CD4-positive, alpha-beta T cell treated with Interleukin-17A for 1 hour (primary cell): Measurements from ENCODE around the gene TDP1.

Source experiments
- DNase-seq: peaks from one replicate; pipeline ENCODE4 v3.0.0-alpha.2; 2020

TDP1 gene

DNA sequence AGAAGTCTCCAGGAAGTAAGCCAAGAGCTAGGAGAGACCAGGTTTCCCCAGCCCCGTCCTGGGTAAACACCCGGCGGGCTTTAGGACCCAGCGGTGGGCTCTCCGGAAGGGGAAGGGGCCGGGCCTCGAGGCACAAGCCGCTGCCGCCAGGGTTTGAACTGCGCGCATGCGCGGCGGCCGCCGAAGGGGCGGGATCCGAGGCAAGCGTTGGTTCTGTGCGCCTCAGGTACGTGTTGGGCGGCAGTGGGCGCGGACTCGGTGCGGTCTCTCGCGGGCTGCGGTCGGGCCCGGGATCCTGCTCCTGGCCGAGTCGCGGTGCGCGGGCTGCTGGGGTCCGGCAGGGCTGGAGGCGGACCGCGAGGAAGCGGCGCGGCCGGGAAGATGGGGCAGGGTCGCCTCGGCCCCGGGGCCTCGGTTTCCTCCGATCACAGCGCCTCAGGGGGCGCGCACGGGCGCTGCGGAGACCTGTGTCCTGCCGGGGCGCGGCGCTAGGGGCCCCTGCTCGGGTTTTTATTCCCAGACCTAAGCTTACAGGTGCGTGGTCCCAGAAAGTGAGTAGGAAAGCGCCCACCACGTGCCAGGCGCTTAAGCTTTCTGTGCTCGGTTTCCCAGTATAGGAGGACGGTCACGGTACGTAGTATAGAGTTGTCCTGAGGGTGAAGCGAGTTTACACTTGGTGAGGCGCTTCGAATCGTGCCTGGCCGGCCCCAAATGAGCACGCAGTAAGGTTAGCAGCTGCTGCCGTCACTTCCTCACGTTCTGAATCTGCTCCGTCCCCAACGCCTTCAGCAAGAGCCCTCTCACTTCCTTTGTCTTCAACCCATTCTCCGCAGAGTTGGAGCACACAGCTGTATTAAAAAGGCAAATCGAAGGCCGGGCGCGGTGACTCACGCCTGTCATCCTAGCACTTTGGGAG is at the start of gene TDP1:
Gene TDP1 (plus strand): TSS at position 183 of the 916 bp plus-strand sequence. CDS start 7,188 bp downstream, outside the sequence.
- DNase-seq: peak; percentile 97

GRCh38 chr14:89906000-89906399 is 49.7 kb upstream of the TDP1 start:
- no peak for DNase-seq

GRCh38 chr14:89907655-89908054 is 48.1 kb upstream of the TDP1 start:
- no peak for DNase-seq

DNA sequence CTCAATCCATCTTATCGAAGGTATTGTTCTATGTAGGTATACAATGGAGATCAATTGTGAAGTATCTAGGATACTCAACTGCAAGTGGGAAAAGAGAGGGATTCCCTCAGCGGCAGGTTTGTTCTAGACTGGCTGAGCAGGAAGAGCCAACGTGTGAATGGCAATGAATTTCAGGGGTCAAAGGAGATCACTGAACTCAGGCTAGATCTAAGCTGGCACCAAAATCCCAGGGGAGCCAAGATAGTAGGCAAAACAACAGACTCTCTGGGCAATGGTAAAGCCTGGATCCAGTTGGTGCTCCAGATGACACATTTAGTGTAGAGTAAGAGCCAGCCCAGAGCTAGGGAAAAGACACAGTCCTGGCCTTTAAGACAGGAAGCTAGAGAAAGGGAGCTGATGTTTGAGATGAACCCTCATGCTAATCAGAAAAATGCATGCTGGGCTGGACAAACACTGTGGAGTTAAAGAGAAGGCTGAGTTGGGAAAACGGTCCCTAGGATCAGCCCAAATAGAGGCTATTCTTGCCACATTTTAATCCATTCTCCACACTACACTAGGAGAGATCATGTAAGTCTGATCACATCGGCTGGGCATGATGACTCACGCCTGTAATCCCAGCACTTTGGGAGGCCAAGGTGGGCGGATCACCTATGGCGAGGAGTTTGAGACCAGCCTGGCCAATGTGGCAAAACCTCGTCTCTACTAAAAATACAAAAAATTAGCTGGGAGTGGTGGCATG is 46.8 kb upstream of the TDP1 start:
- DNase-seq: no peak

GRCh38 chr14:89909586-89909985 is 46.1 kb upstream of the TDP1 start:
- no peak for DNase-seq

GRCh38 chr14:89910691-89911009 is 45.1 kb upstream of the TDP1 start:
- DNase-seq: no peak

DNA sequence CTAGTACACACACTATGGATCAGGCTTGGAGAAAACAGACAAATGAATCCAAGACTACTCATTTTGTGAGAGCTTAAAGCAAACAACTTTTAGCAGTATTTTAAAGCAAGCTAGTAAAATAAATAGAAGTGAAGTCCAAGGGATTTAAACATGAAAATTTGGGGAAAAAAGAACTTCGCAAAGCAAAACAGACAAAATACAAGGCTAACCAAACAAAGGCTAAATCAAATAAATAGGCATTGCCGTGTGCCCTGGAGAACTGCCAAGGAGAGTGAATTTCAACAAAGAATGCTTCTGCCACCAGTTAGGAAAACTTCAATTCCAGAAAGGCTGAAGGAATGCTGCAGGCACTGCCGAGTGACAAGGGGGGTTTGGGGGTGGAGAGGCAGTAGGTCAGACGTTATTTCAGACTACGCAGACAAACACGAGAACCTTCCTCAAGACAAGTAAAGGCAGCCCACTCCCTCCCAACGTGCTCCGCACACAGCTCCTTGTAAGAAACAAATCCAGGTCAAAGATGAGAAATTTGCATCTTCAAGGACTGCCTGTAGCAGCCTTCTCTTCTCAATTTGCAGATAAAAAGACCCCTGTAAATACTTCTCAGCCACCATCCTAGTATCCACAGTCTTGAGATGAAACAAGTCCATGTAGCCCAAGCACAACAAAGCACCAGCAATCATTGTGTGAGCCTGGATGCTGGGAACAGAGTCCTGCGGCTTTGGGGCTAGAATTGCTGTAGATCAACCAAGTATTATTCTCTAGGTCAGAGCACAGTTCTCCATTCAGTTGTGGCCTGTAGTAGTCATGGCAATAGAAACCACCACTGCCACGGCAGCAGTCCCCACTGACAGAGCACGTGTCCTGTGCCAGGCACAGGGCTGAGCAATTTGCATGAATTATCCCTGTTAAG is 44.5 kb upstream of the TDP1 start:
- DNase-seq: no peak

DNA sequence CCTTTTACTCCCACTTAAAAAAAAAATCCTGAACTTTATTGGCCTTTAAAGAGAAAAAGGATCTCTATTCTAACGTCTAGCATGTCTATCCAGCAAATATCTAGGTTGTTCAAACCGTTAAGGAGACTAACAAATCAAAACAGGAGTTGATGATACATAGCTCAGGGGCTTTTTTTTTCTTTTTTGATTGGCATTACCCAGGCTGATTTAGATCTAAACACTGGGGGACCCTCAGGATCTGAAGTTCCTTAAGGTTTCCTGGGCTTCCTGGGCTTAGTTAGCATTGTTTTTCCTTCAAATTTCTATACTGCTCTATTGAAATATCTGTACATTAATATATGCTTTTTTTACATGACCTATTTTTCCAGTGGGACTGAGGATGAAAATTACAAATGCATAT is 43.5 kb upstream of the TDP1 start:
- no peak for DNase-seq

- peak; percentile 18 for DNase-seq
These were observed 43.0 kb upstream of the TDP1 start for GRCh38 chr14:89912667-89913211.

- DNase-seq: peak; percentile 73
These were observed 40.4 kb upstream of the TDP1 start for GRCh38 chr14:89915114-89915878.

DNA sequence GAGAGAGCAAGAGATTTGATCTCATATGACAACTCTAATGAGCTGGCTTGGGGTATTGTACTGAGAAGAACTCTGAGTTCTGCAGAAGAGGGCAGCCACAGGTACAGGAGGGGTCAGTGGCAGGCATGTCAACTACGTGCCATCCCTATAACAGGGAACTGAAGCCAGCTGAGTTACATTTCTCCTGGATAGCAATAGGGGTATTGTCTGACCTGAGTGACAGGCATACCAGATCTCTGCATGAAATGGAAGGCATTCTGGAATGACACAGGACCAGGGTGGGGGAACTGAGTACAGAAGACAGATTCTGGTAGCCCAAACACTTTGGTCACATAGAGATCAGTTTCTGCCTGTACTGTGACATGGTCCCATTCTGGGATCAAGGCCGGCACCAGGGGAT is 37.0 kb upstream of the TDP1 start:
- DNase-seq: no peak

DNA sequence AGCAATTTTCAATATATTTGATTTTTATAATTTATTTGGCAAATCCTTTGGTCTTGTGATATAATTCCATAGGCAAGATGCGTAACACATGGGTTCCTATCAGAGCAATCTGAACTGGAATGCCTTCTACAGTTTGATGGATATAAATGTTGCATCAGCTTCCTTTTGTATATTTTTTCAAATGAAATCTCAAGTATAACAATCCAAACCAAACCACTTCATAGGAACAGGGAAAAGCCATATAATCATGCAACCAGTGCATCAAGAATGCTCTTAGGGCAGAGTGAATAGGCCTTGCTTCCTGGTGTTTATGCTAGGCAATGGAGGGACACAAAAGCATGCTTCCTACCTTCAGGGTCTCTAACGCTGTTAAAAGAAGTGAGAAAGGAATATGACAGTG is 35.7 kb upstream of the TDP1 start:
- no peak for DNase-seq

DNA sequence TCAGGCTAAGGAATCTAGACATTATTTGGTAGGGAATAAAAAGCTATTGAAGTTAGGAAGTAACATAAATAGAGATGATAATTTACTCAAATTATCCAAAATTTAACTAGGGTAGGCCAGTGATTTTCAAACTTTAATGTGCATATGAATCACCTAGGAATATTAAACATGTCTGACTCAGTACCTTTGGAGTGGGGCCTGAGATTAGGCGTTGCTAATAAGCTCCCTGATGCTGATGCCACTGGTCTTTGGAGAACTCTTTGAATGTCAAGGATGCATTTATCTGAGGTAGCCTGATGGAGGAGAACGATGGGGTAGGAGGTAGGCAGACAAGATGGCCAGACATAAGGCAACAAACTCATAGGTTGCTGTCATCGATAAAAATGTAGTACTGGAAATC is 34.4 kb upstream of the TDP1 start:
- no peak for DNase-seq

DNA sequence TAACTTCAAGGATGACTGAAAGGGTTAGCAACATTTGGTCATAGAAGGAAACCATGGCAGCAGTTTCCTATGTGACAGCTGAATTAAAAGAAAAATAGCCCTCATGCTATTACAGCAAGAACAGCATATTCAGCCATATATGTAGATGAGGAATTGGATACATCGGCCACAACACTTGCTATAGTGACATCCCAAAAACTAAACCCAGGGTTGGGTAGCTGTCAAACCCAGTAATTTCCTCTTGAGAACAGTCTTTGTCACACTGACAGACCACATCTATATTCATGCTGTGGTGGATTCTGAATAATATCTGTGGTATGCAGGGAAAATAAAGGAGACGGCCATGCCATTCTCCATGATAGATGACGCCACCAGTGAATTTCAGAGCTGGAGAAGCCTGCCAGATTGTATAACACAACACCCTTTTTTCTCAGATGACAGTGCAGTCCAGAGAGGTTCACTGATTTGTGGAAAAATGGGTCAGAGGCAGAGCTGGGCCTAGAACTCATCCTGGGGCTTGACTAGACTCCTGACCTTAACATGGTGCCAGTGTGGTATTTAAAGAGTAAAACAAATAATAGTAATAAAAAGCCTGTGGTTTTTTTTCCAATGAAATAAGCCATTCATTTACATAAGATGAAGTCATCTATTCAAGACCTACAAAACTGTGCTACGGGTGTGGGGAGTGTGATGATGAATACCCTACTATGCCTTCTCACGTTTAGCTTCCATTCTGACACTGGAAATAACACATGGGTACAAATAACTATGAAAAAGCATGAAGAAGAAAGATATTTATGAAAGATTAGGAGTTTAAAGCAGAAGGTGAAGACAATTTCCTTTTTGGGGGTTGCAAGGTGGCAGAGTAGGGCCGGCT is 33.5 kb upstream of the TDP1 start:
- DNase-seq: no peak

DNA sequence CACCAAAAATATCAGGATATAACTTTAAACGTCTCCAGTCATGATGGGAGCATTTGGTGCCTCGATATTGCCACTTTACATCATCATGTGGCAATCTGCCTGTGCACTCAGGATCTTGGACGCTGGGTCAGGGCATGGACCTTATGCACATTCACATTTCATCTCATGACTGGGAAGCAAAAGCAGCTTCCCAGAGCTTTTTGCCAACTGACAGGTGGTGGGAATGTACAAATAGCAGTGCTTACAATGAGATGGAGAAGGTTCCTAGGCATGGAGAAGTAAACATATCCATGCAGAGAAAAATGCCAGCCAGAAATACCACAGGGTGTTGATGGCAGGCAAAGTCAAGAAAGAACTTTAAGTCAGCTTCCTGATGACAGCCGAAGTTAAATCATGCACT is 31.5 kb upstream of the TDP1 start:
- no peak for DNase-seq

- no peak for DNase-seq
These were observed 29.0 kb upstream of the TDP1 start for GRCh38 chr14:89926694-89927093.

DNA sequence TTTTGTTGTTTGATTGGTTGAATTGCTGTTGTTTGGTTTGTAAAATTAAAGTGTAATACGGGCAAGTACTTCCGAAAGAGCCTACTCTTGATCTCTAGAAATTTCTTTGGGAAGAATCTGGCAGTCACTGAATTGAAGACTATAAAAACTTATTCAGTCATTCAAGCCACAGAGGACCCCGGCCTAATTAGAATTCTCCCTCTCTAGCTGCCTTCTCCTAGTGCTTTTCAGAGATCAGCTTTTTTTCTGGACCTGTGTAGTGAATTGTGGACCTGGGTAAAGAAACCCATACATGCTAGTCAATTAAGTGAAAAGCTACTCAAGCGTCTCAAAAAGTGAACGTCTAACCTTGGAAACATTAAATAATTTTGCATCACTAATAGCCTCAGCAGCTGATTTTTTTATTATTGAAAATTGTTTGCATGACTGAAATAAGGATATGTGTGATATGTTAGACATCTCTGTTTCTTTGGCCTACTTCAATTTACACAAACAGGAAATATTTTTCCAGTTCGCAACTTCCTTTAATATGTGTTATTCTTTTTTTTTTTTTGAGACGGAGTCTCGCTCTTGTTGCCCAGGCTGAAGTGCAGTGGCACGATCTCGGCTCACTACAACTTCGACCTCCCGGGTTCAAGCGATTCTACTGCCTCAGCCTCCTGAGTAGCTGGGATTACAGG is 28.4 kb upstream of the TDP1 start:
- no peak for DNase-seq

DNA sequence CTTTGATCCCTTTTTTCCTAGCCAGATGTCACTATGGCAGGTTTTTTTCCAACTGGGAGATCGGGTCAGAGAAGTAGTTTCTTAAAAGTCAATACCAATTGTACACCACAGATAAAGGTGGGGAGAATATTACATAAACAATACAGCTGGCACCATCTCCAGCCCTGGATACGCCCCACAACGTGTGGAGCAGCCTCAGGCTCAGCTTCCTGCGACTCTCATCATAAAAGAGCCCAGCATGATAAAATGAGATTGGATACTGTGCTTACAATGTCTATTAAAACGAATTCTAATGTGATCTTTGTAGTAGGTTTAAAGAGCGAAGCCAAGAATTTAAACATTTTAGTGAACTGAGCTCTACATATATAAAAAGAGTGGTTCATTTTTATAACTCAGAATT is 22.7 kb upstream of the TDP1 start:
- no peak for DNase-seq

GRCh38 chr14:89936654-89937185 is 19.0 kb upstream of the TDP1 start:
- DNase-seq: no peak

- DNase-seq: no peak
These were observed 13.8 kb upstream of the TDP1 start for GRCh38 chr14:89941830-89942377.
